GM23248 (cell line): ENCODE measurements around the gene GPR33. TPM values are rescaled to one million over a fixed set of nuclear protein-coding genes. Genes with fewer than 3 reads are reported as not detected.

ENCODE experiments used
- DNase-seq: peaks from one replicate; pipeline ENCODE4 v3.0.0-alpha.2; 2015
- H2AFZ ChIP-seq: fragments of 200-600 bp; sonication (generic); 2 replicates; pipeline ENCODE4 v1.6.1; 2016; ENCODE audit warnings: antibody characterized with exemption
- H3F3A ChIP-seq: fragments of 200-600 bp; sonication (generic); 2 replicates; pipeline ENCODE4 v1.6.1; 2016; ENCODE audit warnings: mild to moderate bottlenecking, antibody characterized with exemption, mixed run types; ENCODE audit not compliant: insufficient read depth
- H3K27ac ChIP-seq: fragments of 200-600 bp; sonication (generic); 2 replicates; pipeline ENCODE4 v1.5.1; 2016; ENCODE audit warnings: mild to moderate bottlenecking
- H3K27me3 ChIP-seq: fragments of 200-600 bp; sonication (generic); replicated peaks from 2 replicates; pipeline ENCODE4 v1.6.1; 2016; ENCODE audit warnings: mild to moderate bottlenecking; ENCODE audit not compliant: insufficient read depth
- H3K36me3 ChIP-seq: fragments of 200-600 bp; sonication (generic); 2 replicates; pipeline ENCODE4 v1.6.1; 2016; ENCODE audit warnings: low read depth, mild to moderate bottlenecking
- H3K4me1 ChIP-seq: fragments of 200-600 bp; sonication (generic); 2 replicates; pipeline ENCODE4 v1.6.1; 2016; ENCODE audit warnings: mild to moderate bottlenecking; ENCODE audit not compliant: insufficient read depth
- H3K4me2 ChIP-seq: fragments of 200-600 bp; sonication (generic); one replicate; pipeline ENCODE4 v1.6.1; 2016; ENCODE audit warnings: mild to moderate bottlenecking; ENCODE audit not compliant: unreplicated experiment
- H3K4me3 ChIP-seq: fragments of 200-600 bp; sonication (generic); 2 replicates; pipeline ENCODE4 v1.5.1; 2016; ENCODE audit warnings: mild to moderate bottlenecking
- H3K79me2 ChIP-seq: fragments of 200-600 bp; sonication (generic); 2 replicates; pipeline ENCODE4 v1.6.1; 2016; ENCODE audit warnings: mild to moderate bottlenecking; ENCODE audit not compliant: insufficient read depth
- H3K9ac ChIP-seq: fragments of 200-600 bp; sonication (generic); 2 replicates; pipeline ENCODE4 v1.6.1; 2016; ENCODE audit warnings: mild to moderate bottlenecking
- H3K9me2 ChIP-seq: fragments of 200-600 bp; sonication (generic); 2 replicates; pipeline ENCODE4 v1.6.1; 2016; ENCODE audit warnings: mixed run types, mild to moderate bottlenecking, moderate library complexity; ENCODE audit not compliant: insufficient read depth
- H3K9me3 ChIP-seq: fragments of 200-600 bp; sonication (generic); one replicate; pipeline ENCODE4 v1.6.1; 2017; ENCODE audit warnings: low read depth
- H4K20me1 ChIP-seq: fragments of 200-600 bp; sonication (generic); 2 replicates; pipeline ENCODE4 v1.6.0; 2016; ENCODE audit not compliant: insufficient read depth
- EZH2 ChIP-seq: fragments of 200-600 bp; sonication (generic); IDR thresholded peaks from 2 replicates; pipeline ENCODE4 v1.6.1; 2018; ENCODE audit warnings: antibody characterized with exemption, mild to moderate bottlenecking; ENCODE audit not compliant: insufficient read depth, poor library complexity, severe bottlenecking
- EZH2phosphoT487 ChIP-seq: fragments of 200-600 bp; sonication (generic); IDR thresholded peaks from 2 replicates; pipeline ENCODE4 v1.6.1; 2018; ENCODE audit warnings: antibody characterized with exemption, moderate library complexity, mild to moderate bottlenecking, low read depth; ENCODE audit not compliant: insufficient read depth
- WGBS, 2 experiments: methylation state at CpG; one replicate each; pipeline ENCODE4 v1.1.6; 2015 to 2017; ENCODE audit warnings: low lambda C conversion rate in 2 of 2, low coverage in 1 of 2; ENCODE audit errors: missing lambda C conversion rate in 2 of 2; 5-methylcytosine and 5-hydroxymethylcytosine counted together
- in situ Hi-C: fragments of 300-500 bp; cut with MboI; formaldehyde crosslinking; loops from 2 replicates; pipeline ENCODE4 v1.15.0; 2020
- polyA plus RNA-seq: library from polyadenylated mRNA; unstranded; fragments of >200 nt; fragmentation: Nextera tagmentation; extraction: Ambion mirVana; gene quantifications from 2 replicates; pipeline ENCODE4 v1.2.1, GENCODE V29; 2016
- total RNA-seq: library from RNA; depleted of rRNA; stranded (reverse); fragments of >200 nt; shearing (Covaris generic); gene quantifications from 2 replicates; pipeline ENCODE4 v1.2.3, GENCODE V29; 2014

GPR33 gene
- total and polyA plus RNA-seq, 2 experiments from 2014 or later = not detected

GRCh38 chr14:31449971-31450610 is 37.7 kb downstream of the GPR33 start:
- Histone ChIP-seq H3K27ac (no peak overlapping the region), H3K4me3 (no peak overlapping the region), H3K79me2 (peaks cover 20% of the 10 kb centered on the region), H4K20me1 (no peaks in the 10 kb centered on the region), H3K36me3 (peaks cover 23% of the 10 kb centered on the region), H3K4me1 (0 out of 2 replicates have a peak, but pooled peaks cover 7% of the 10 kb centered on the region), H3K4me2 (no peak overlapping the region), H3K27me3 (no peaks in the 10 kb centered on the region), H3K9me2 (no peaks in the 10 kb centered on the region), H2AFZ (no peak overlapping the region), H3K9ac (no peak overlapping the region), H3K9me3 (no peaks in the 10 kb centered on the region), H3F3A (peaks cover 16% of the 10 kb centered on the region; the same call in 1 of the 2 replicates)
- peak; percentile 68 for DNase-seq
- in situ Hi-C loops = no loop called here
- no peak for TF ChIP-seq EZH2phosphoT487
- no peak for TF ChIP-seq EZH2
- 3 to 12% methylated on average over 2 of the region's 2 CpGs for WGBS, 2 experiments

- H3K4me3 ChIP-seq = no peak overlapping the region
- H3F3A ChIP-seq = peaks cover 16% of the 10 kb centered on the region; the same call in 1 of the 2 replicates
- in situ Hi-C loops = no loop called here
- H3K4me1 ChIP-seq = no peaks in the 10 kb centered on the region
- no peak overlapping the region for H3K27ac ChIP-seq
- no peak for TF ChIP-seq EZH2phosphoT487
- TF ChIP-seq EZH2 = no peak
- no peaks in the 10 kb centered on the region for H3K9me2 ChIP-seq
- H4K20me1 ChIP-seq = no peaks in the 10 kb centered on the region
- no peak overlapping the region for H3K4me2 ChIP-seq
- no peak overlapping the region for H3K9ac ChIP-seq
- no peaks in the 10 kb centered on the region for H3K27me3 ChIP-seq
- DNase-seq = no peak
- no peak overlapping the region for H2AFZ ChIP-seq
- peaks cover 23% of the 10 kb centered on the region for H3K36me3 ChIP-seq
- 77% methylated on average over 8 of the region's 8 CpGs for WGBS, 2 experiments
- no peaks in the 10 kb centered on the region for H3K9me3 ChIP-seq
- peaks cover 11% of the 10 kb centered on the region for H3K79me2 ChIP-seq
Observed at GRCh38 chr14:31449136-31449535, 38.7 kb downstream of the GPR33 start.

- Histone ChIP-seq H3K27me3 (no peaks in the 10 kb centered on the region), H3K27ac (no peak overlapping the region), H3F3A (peaks cover 31% of the 10 kb centered on the region), H3K9ac (no peak overlapping the region), H3K9me2 (no peaks in the 10 kb centered on the region), H3K4me2 (no peak overlapping the region), H4K20me1 (no peaks in the 10 kb centered on the region), H2AFZ (no peak overlapping the region), H3K36me3 (peaks cover 16% of the 10 kb centered on the region), H3K79me2 (no peaks in the 10 kb centered on the region), H3K4me1 (peaks cover 20% of the 10 kb centered on the region), H3K9me3 (no peaks in the 10 kb centered on the region), H3K4me3 (no peak overlapping the region)
- in situ Hi-C loops = no loop called here
- TF ChIP-seq EZH2 = no peak
- TF ChIP-seq EZH2phosphoT487 = no peak
- no peak for DNase-seq
- WGBS, 2 experiments = 94 to 100% methylated on average over 1 of the region's 1 CpG
Observed at GRCh38 chr14:31445703-31446102, 42.1 kb downstream of the GPR33 start.

- in situ Hi-C loops = no loop called here
Observed at GRCh38 chr14:31442284-31442683, 45.6 kb downstream of the GPR33 start.

More at GRCh38 chr14:31442284-31442683, 45.6 kb downstream of the GPR33 start:
- no peaks in the 10 kb centered on the region for H3K79me2 ChIP-seq
- H3F3A ChIP-seq = peaks cover 33% of the 10 kb centered on the region
- H3K4me2 ChIP-seq = peak overlapping the region; percentile 76
- H3K9me3 ChIP-seq = no peaks in the 10 kb centered on the region
- no peak for DNase-seq
- peak overlapping the region; percentile 57 for H3K9ac ChIP-seq
- H2AFZ ChIP-seq = 0 out of 2 replicates have a peak overlapping the region, but pooled peaks have one; percentile 52
- H4K20me1 ChIP-seq = no peaks in the 10 kb centered on the region
- H3K9me2 ChIP-seq = no peaks in the 10 kb centered on the region
- peak overlapping the region; percentile 86 for H3K27ac ChIP-seq
- TF ChIP-seq EZH2phosphoT487 (no peak), EZH2 (no peak)
- H3K27me3 ChIP-seq = no peaks in the 10 kb centered on the region
- 70 to 79% methylated on average over 6 of the region's 6 CpGs for WGBS, 2 experiments
- peaks cover 7% of the 10 kb centered on the region; the same call in 1 of the 2 replicates for H3K36me3 ChIP-seq
- no peak overlapping the region; the same call in 1 of the 2 replicates for H3K4me3 ChIP-seq
- H3K4me1 ChIP-seq = peaks cover 39% of the 10 kb centered on the region
